ENCODE measurements around the gene NECTIN4.

NECTIN4 gene

GRCh38 chr1:161111117-161111516 lies 21.8 kb upstream of the NECTIN4 start:
- no peak for DNase-seq

- DNase-seq, result no peak
Measured at GRCh38 chr1:161106431-161106830, 17.1 kb upstream of the NECTIN4 start.

- DNase-seq, result no peak
Measured at GRCh38 chr1:161100556-161100955, 11.2 kb upstream of the NECTIN4 start.

- no peak for DNase-seq
Measured at GRCh38 chr1:161099090-161099802, 9.9 kb upstream of the NECTIN4 start.

- DNase-seq, result peak; percentile 68
Measured at GRCh38 chr1:161098210-161099068, 9.1 kb upstream of the NECTIN4 start, which contains the start of gene KLHDC9. KLHDC9 (plus strand) TSS chr1:161098361; CDS start chr1:161098536, 175 bp downstream.

- DNase-seq, result no peak
Measured at GRCh38 chr1:161096530-161096929, 7.2 kb upstream of the NECTIN4 start.

GRCh38 chr1:161096015-161096414 lies 6.7 kb upstream of the NECTIN4 start:
- DNase-seq, result no peak

GRCh38 chr1:161095230-161095629 lies 5.9 kb upstream of the NECTIN4 start:
- no peak for DNase-seq

- no peak for DNase-seq
Measured at GRCh38 chr1:161094481-161094880, 5.1 kb upstream of the NECTIN4 start.

- DNase-seq, result peak; percentile 23
Measured at GRCh38 chr1:161092621-161093028, 3.3 kb upstream of the NECTIN4 start.

GRCh38 chr1:161091796-161092507 lies 2.6 kb upstream of the NECTIN4 start:
- DNase-seq, result no peak

- DNase-seq, result no peak
Measured at GRCh38 chr1:161091093-161091492, 1.7 kb upstream of the NECTIN4 start.

- DNase-seq, result no peak
Measured at GRCh38 chr1:161090617-161091016, 1.3 kb upstream of the NECTIN4 start.

- DNase-seq, result no peak
Measured at GRCh38 chr1:161089938-161090337, 580 bp upstream of the NECTIN4 start.

- no peak for DNase-seq
Measured at GRCh38 chr1:161088587-161089110, 709 bp downstream of the NECTIN4 start.

- no peak for DNase-seq
Measured at GRCh38 chr1:161086457-161086856, 2.9 kb downstream of the NECTIN4 start.

- DNase-seq, result no peak
Measured at GRCh38 chr1:161085165-161085564, 4.2 kb downstream of the NECTIN4 start.

GRCh38 chr1:161084597-161084988 lies 4.8 kb downstream of the NECTIN4 start:
- no peak for DNase-seq

GRCh38 chr1:161083748-161084596 lies 5.4 kb downstream of the NECTIN4 start:
- DNase-seq, result no peak

- no peak for DNase-seq
Measured at GRCh38 chr1:161082996-161083747, 6.2 kb downstream of the NECTIN4 start.

GRCh38 chr1:161082483-161082882 lies 6.9 kb downstream of the NECTIN4 start:
- DNase-seq, result no peak
